DMS 273 (cell line): ENCODE measurements around the gene STRBP.
"Not testable (repeated sequence)": the region's sequence is repeated elsewhere in the genome, so short reads cannot be mapped to it uniquely, and the experiment has no call there.

Experiments
- DNase-seq: peaks from one replicate; lab custom pipeline; 2025; ENCODE audit not compliant: unreplicated experiment; lab: John Stamatoyannopoulos, UW

The STRBP gene

DNA sequence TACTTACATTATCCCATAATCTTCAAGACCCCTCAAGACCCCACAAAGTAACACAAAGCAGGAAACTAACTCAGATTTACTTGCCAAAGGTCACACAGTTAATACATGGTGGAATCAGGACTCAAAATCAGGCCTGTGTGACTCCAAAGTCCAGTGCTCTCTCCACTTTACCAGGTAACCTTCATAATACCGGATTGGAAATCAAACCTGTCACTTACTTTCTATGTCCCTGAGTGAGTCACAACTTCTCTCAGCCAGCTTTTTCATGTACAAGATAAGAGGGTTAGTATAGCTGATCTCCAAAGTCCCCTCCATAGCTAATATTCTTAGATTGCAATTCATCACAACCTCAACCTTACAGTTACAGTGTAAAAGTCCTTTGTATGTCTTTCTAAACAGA is 17.1 kb downstream of the STRBP start:
- no peak for DNase-seq

DNA sequence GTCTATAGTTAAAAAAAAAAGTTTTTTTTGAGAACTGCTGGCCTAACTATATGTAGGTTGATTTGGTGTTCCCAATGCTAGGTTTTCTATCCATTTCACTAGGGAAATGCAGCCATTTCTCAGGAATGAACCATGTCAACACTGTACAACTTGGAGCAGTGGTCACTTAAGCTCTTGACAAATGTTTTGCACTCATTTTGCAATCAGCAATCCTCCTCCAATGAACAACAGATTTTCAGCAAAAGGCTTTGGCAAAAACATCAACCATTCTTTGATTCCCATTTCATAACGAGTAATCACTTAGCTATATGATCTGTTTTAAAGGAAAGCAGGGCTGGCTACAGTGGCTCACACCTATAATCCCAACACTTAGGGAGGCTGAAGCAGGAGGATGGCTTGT is 17.9 kb downstream of the STRBP start:
- no peak for DNase-seq

GRCh38 chr9:123249162-123249561 is 19.2 kb downstream of the STRBP start:
- not testable (repeated sequence) for DNase-seq

GRCh38 chr9:123248630-123249029 is 19.8 kb downstream of the STRBP start:
- no peak for DNase-seq

GRCh38 chr9:123246534-123246933 is 21.9 kb downstream of the STRBP start:
- no peak for DNase-seq

DNA sequence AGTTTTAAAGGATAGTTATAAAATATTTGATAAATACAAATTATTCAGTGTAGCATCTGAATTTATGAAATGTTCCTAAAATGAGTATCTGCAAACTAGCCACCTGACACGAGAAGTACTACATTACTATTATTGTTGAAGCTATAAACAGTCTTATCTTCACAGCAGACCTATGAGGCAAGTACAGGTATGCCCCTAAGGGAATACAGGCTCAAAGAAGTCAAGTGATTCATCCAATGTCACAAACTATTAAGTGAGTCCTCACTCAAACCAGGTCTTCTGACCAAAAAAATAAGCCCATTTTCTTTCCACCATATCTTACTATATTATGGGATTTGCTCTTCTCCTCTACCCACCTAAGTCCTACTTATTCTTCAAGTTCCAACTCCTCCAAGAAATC is 28.7 kb downstream of the STRBP start:
- no peak for DNase-seq

- DNase-seq = no peak
Observed at GRCh38 chr9:123238365-123238764, 30.0 kb downstream of the STRBP start.

- DNase-seq = no peak
Observed at GRCh38 chr9:123237220-123237619, 31.2 kb downstream of the STRBP start.

- no peak for DNase-seq
Observed at GRCh38 chr9:123235448-123235847, 32.9 kb downstream of the STRBP start.

GRCh38 chr9:123234853-123235252 is 33.5 kb downstream of the STRBP start:
- DNase-seq = no peak

DNA sequence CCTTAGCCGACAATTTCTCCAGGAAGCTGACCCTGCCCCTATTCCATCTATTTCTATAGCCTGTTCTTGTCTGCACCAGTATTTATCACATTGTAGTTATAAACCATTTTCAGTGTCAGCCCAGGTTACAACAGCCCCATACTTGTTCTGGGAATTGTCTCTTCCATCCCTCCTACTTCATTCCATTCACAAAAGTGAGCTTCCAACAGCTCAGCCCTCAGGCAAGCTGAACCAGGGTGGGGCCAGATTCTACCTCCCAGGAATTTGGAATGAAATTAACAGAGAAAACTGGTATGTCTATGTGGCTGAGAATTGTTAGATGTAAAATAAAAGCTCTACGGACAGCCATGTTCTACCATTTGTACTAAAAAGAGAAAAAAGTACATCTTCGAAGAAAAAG is 36.1 kb downstream of the STRBP start:
- no peak for DNase-seq

GRCh38 chr9:123231421-123231820 is 37.0 kb downstream of the STRBP start:
- DNase-seq = no peak

GRCh38 chr9:123228967-123229366 is 39.4 kb downstream of the STRBP start:
- no peak for DNase-seq

DNA sequence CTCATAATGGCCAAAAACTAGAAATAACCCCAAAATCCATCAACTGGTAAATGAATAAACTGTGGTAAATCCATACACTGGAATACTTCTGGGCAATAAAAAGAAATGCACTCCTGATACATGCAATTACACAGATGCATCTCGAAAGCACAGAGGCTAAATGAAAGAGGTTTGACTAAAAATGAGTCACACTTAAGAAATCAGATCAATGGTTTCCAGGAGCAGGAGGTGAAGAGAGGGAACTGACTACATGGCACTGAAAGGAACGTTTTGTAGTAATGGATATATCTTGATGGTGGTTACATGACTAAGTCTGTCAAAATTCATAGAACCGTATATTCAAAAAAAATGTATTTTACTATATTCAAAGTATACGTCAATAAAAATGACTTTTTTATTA is 42.4 kb downstream of the STRBP start:
- no peak for DNase-seq

DNA sequence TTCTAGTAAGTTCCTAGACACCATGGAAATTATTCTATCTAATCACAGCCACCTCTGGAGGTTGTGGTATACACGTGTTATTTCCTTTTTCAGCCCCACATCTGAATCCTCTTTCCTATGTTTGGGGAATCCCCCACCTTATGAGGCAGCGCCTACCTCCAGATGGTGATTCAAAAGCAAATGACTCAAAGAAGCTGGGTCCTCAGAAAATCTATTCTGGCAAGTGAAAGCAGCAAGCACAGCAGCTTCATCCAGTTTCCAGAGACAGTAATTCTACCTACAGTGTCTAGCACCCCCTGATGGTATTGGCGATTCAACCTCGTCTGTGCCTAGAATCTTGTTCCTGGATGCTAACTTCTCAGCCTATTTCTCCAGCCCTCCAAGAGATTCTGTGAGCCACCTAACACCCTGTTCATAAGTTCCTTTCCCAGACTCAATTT is 43.0 kb downstream of the STRBP start:
- peak; percentile 64 for DNase-seq

- DNase-seq = no peak
Observed at GRCh38 chr9:123220127-123220526, 48.3 kb downstream of the STRBP start.

DNA sequence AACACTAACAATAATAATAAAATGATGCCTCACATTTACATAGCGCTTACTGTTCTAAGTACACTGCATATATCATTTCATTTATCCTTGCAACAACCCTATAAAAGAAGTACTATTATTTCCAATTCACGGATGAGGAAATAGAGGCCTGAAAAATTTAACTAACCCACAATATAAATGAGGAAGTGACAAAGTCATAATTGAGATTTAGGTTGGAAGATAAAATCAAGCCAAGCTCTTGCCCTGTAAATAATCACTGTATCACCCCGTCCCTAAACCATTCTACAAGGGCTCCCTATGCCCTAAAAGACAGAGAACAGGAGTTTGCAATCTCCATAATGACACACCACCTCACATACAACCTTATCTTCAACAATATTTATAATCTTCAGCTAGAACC is 49.6 kb downstream of the STRBP start:
- DNase-seq = no peak

- peak; percentile 6 for DNase-seq
Observed at GRCh38 chr9:123217128-123217654, 51.2 kb downstream of the STRBP start.

- DNase-seq = no peak
Observed at GRCh38 chr9:123216251-123216797, 52.1 kb downstream of the STRBP start.

DNA sequence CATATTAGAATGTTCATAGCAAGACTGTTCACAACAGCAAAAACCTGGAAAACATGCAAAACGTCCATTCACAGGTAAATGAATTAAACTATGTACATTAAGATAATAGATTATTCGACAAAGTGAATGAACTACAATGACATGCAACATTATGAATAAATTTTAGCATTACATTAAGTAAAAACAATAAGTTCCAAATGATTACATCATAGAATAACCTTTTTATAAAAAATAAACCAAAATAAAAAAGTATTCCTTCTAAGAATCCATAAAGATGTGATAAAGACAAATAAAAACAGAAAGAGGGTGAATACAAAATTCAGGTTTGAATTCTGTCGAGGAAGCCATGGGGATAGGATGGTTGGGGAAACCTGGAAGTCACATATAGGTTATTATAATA is 57.3 kb downstream of the STRBP start:
- no peak for DNase-seq

GRCh38 chr9:123208626-123209174 is 59.7 kb downstream of the STRBP start:
- DNase-seq = no peak

- DNase-seq = no peak
Observed at GRCh38 chr9:123206065-123206464, 62.3 kb downstream of the STRBP start.

DNA sequence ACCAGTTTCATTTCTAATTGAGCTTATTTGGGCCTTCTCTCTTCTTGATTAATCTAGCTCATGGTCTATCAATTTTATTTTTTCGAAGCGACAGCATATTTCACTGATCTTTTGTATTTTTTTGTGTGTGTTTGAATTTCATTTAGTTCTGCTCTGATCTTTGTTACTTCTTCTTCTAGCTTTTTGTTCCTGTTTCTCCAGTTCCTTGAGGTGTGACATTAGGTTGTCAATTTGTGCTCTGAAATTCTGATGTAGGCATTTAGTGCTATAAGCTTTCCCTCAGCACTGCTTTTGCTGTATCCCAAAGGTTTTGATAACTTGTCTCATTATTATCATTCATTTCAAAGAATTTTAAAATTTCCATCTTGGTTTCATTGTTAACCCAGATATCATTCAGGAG is 67.3 kb downstream of the STRBP start:
- DNase-seq = no peak
